HCT116 (cell line): ENCODE data around the gene HAND1. TPM values are rescaled to one million over a fixed set of nuclear protein-coding genes. Genes with fewer than 3 reads are reported as not detected.
"Not testable (repeated sequence)": the region's sequence is repeated elsewhere in the genome, so short reads cannot be mapped to it uniquely, and the experiment has no call there.

Source experiments
- ATAC-seq: fragments of 200-7000 bp; cut with Tn5 transposase; 2 replicates; pipeline ENCODE4 v1.9.1; 2020; ENCODE audit warnings: mild to moderate bottlenecking, moderate library complexity
- BruUV-seq: library from RNA; stranded (reverse); fragments of 400-500 nt; replicated peaks from 2 replicates; lab custom pipeline; 2021; lab: Mats Ljungman, UMichigan
- CTCF ChIA-PET: fragments of 300-600 bp; sonication (Branson Sonifier 250); formaldehyde crosslinking; loops from one replicate; lab custom pipeline; 2021; ENCODE audit warnings: antibody characterized with exemption; lab: Charles Lee
- POLR2A ChIA-PET: fragments of 300-600, 350-600 bp; sonication (Branson Sonifier 250); formaldehyde crosslinking; loops from one replicate; lab custom pipeline; 2021; ENCODE audit warnings: antibody characterized with exemption; lab: Charles Lee
- RAD21 ChIA-PET, 2 experiments: fragments of 300-600 bp; sonication (Branson Sonifier 250); formaldehyde crosslinking; loops; one replicate each; lab custom pipeline; 2023; ENCODE audit warnings: low total read pairs in 2 of 2; ENCODE audit not compliant: uncharacterized antibody in 2 of 2, unreplicated experiment in 2 of 2, low non-redundant PET in 1 of 2; lab: Charles Lee
- DNase-seq: peaks from one replicate; pipeline ENCODE4 v3.0.0-alpha.2; 2010; ENCODE audit warnings: low read depth, low spot score
- H2AFZ ChIP-seq: fragments of 200-600 bp; shearing (Covaris generic), sonication (generic); 2 replicates; pipeline ENCODE4 v1.6.1; 2017; ENCODE audit warnings: low read depth, mixed run types, mixed read lengths, antibody characterized with exemption, low read length; ENCODE audit not compliant: poor library complexity, severe bottlenecking
- H3K27ac ChIP-seq: 2 replicates; pipeline ENCODE4 v1.5.1; 2012; ENCODE audit warnings: low read depth, low read length
- H3K27me3 ChIP-seq: fragments of 200-600 bp; sonication (generic); 2 replicates; pipeline ENCODE4 v1.6.1; 2016; ENCODE audit warnings: mixed run types, low read length, mixed read lengths; ENCODE audit not compliant: insufficient read depth
- H3K36me3 ChIP-seq, 2 experiments: fragments of 200-500 bp in 1 of 2; fragments of 200-600 bp in 1 of 2; sonication (Bioruptor generic) in 1 of 2; sonication (generic) in 1 of 2; 2 replicates each; pipeline versions ENCODE4 v1.5.1 to v1.6.1; 2014 to 2016; ENCODE audit warnings: low read length in 2 of 2, inconsistent platforms in 1 of 2, mixed read lengths in 1 of 2, mixed run types in 1 of 2; ENCODE audit not compliant: insufficient read depth in 2 of 2, control insufficient read depth in 1 of 2
- H3K4me1 ChIP-seq, 2 experiments: fragments of 200-600 bp in 1 of 2; sonication (generic) in 1 of 2; 2 replicates each; pipeline versions ENCODE4 v1.5.1 to v1.6.1; 2012 to 2017; ENCODE audit warnings: low read length in 2 of 2, inconsistent platforms in 1 of 2, mild to moderate bottlenecking in 1 of 2, mixed read lengths in 1 of 2, mixed run types in 1 of 2, moderate library complexity in 1 of 2; ENCODE audit not compliant: insufficient read depth in 2 of 2, control insufficient read depth in 1 of 2
- H3K4me2 ChIP-seq: fragments of 200-600 bp; sonication (generic); 2 replicates; pipeline ENCODE4 v1.6.1; 2017; ENCODE audit warnings: mixed run types, low read length, mixed read lengths
- H3K4me3 ChIP-seq, 2 experiments: fragments of 200-600 bp in 1 of 2; sonication (generic) in 1 of 2; replicated peaks in 1 of 2; 2 replicates each; pipeline ENCODE4 v1.5.1; 2011 to 2016; ENCODE audit warnings: low read length in 2 of 2, control low read depth in 1 of 2, low read depth in 1 of 2, mild to moderate bottlenecking in 1 of 2, mixed read lengths in 1 of 2, mixed run types in 1 of 2
- H3K79me2 ChIP-seq: fragments of 200-600 bp; sonication (generic); 2 replicates; pipeline ENCODE4 v1.6.1; 2017; ENCODE audit warnings: mild to moderate bottlenecking, mixed run types, low read length, moderate library complexity, mixed read lengths; ENCODE audit not compliant: insufficient read depth
- H3K9ac ChIP-seq: fragments of 200-600 bp; sonication (generic); 2 replicates; pipeline ENCODE4 v1.6.1; 2016; ENCODE audit warnings: low read length, mixed read lengths
- H3K9me2 ChIP-seq: fragments of 200-600 bp; sonication (generic), shearing (Covaris generic); 2 replicates; pipeline ENCODE4 v1.6.1; 2017; ENCODE audit warnings: mixed run types, mild to moderate bottlenecking, moderate library complexity; ENCODE audit not compliant: insufficient read depth
- H3K9me3 ChIP-seq, 2 experiments: fragments of 200-500 bp in 1 of 2; fragments of 200-600 bp in 1 of 2; sonication (Bioruptor generic) in 1 of 2; sonication (generic) in 1 of 2; 2 replicates each; pipeline ENCODE4 v1.6.1; 2014 to 2017; ENCODE audit warnings: low read length in 2 of 2, mixed read lengths in 2 of 2, inconsistent platforms in 1 of 2, low read depth in 1 of 2, mild to moderate bottlenecking in 1 of 2, mixed run types in 1 of 2, moderate library complexity in 1 of 2; ENCODE audit not compliant: control insufficient read depth in 1 of 2, insufficient read depth in 1 of 2
- H4K20me1 ChIP-seq: fragments of 200-600 bp; sonication (generic), shearing (Covaris generic); 2 replicates; pipeline ENCODE4 v1.6.1; 2017; ENCODE audit warnings: mixed run types, mild to moderate bottlenecking, moderate library complexity; ENCODE audit not compliant: insufficient read depth
- CEBPB ChIP-seq: IDR thresholded peaks from 2 replicates; pipeline ENCODE4 v1.6.1; 2012; ENCODE audit warnings: low read depth
- EZH2phosphoT487 ChIP-seq: fragments of 200-600 bp; IDR thresholded peaks from 2 replicates; pipeline ENCODE4 v1.6.1; 2018; ENCODE audit warnings: antibody characterized with exemption, borderline replicate concordance
- RAD21 ChIP-seq: IDR thresholded peaks from 2 replicates; pipeline ENCODE4 v1.6.1; 2012; ENCODE audit warnings: low read depth, mild to moderate bottlenecking
- SRF ChIP-seq: IDR thresholded peaks from 2 replicates; pipeline ENCODE4 v1.6.1; 2012; ENCODE audit warnings: low read depth
- YY1 ChIP-seq: IDR thresholded peaks from 2 replicates; pipeline ENCODE4 v1.6.1; 2011; ENCODE audit warnings: low read length, low read depth, moderate library complexity, mild to moderate bottlenecking; ENCODE audit not compliant: insufficient replicate concordance; ENCODE audit errors: extremely low read depth
- intact Hi-C: fragments of 100-400 bp; cut with micrococcal nuclease; formaldehyde crosslinking; loops from 2 replicates; pipeline ENCODE4 v1.10.0; 2022
- total RNA-seq: library from RNA; stranded (reverse); gene quantifications from one replicate; pipeline ENCODE4 v1.2.1, GENCODE V29; 2021; ENCODE audit not compliant: unreplicated experiment
- TF ChIP-seq, protein P1 (sequence below): IDR thresholded peaks from 2 replicates; pipeline ENCODE4 v1.6.1; 2011; ENCODE audit warnings: mild to moderate bottlenecking, low read length, moderate library complexity; ENCODE audit not compliant: insufficient replicate concordance; ENCODE audit errors: extremely low read depth
- TF ChIP-seq, protein P2 (sequence below): IDR thresholded peaks from 2 replicates; pipeline ENCODE4 v1.6.1; 2012

HAND1 gene
- total RNA-seq, 1 experiment from 2014 or later: not detected

DNA sequence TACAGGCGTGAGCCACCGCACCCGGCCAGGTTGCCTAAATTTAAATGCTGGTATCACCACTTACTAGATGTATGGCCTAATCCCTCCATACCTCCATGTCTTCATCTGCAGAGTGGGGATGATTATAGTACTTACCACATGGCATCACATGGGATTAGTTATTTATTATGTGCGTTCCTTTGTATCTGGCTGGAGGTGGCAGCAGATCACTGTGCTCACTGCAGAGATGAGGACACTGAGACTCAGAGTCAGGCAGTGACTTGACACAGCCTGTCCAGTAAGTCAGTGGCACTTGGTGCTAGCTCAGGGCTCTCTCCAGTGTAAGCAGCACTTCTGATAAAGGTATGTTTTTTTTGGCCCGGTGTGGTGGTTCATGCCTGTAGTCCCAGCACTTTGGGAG, 38.4 kb upstream of the HAND1 start:
- Histone ChIP-seq H3K79me2 (no peaks in the 10 kb centered on the region), H3K4me1 (peaks cover 5 to 17% of the 10 kb centered on the region in 2 experiments; a peak in 3 of 4 replicates), H4K20me1 (no peaks in the 10 kb centered on the region), H3K9ac (no peak overlapping the region), H3K36me3 (no peaks in the 10 kb centered on the region), H3K4me3 (no peak overlapping the region), H2AFZ (no peak overlapping the region), H3K9me3 (no peaks in the 10 kb centered on the region), H3K27me3 (no peaks in the 10 kb centered on the region), H3K27ac (no peak overlapping the region), H3K4me2 (no peak overlapping the region), H3K9me2 (no peaks in the 10 kb centered on the region)
- TF ChIP-seq EZH2phosphoT487 (no peak), SRF (no peak), RAD21 (peak; percentile 33; the same call in 1 of the 2 replicates)
- RAD21 ChIA-PET: no interaction called here
- no peak for ATAC-seq
- CTCF ChIA-PET: no interaction called here
- POLR2A ChIA-PET: no interaction called here
- intact Hi-C loops: no loop called here
- BruUV-seq: no TSS peak
- DNase-seq: no peak

DNA sequence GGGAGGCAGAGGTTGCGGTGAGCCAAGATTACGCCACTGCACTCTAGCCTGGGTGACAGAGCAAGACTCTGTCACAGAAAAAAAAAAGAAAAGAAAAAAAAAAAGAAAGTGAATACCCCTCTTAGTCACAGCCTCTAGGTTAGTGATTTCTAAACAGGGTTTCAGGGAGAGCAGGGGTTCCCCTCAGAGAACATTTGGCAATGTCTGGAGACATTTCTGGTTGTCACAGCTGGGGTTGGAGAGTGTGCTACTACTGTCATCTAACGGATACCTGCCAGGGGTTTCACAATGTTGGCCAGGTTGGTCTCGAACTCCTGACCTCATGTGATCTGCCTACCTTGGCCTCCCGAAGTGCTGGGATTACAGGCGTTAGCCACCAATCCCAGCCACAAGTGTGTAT, 37.5 kb upstream of the HAND1 start:
- not testable (repeated sequence) for ATAC-seq

GRCh38 chr5:154514331-154514730, 36.3 kb upstream of the HAND1 start:
- Histone ChIP-seq H3K27me3 (no peaks in the 10 kb centered on the region), H3K9me3 (no peaks in the 10 kb centered on the region), H3K4me2 (no peak overlapping the region), H3K4me3 (no peak overlapping the region), H4K20me1 (no peaks in the 10 kb centered on the region), H3K36me3 (no peaks in the 10 kb centered on the region), H3K9me2 (no peaks in the 10 kb centered on the region), H2AFZ (no peak overlapping the region), H3K4me1 (0 out of 4 replicates have a peak, but pooled peaks cover 0 to 2% of the 10 kb centered on the region in 2 experiments), H3K79me2 (no peaks in the 10 kb centered on the region), H3K27ac (no peak overlapping the region), H3K9ac (no peak overlapping the region)
- DNase-seq: no peak
- intact Hi-C loops: no loop called here
- BruUV-seq: no TSS peak
- no peak for ATAC-seq
- CTCF ChIA-PET: no interaction called here
- RAD21 ChIA-PET: no interaction called here
- POLR2A ChIA-PET: no interaction called here
- no peak for TF ChIP-seq YY1
- TF ChIP-seq, protein P1, sequence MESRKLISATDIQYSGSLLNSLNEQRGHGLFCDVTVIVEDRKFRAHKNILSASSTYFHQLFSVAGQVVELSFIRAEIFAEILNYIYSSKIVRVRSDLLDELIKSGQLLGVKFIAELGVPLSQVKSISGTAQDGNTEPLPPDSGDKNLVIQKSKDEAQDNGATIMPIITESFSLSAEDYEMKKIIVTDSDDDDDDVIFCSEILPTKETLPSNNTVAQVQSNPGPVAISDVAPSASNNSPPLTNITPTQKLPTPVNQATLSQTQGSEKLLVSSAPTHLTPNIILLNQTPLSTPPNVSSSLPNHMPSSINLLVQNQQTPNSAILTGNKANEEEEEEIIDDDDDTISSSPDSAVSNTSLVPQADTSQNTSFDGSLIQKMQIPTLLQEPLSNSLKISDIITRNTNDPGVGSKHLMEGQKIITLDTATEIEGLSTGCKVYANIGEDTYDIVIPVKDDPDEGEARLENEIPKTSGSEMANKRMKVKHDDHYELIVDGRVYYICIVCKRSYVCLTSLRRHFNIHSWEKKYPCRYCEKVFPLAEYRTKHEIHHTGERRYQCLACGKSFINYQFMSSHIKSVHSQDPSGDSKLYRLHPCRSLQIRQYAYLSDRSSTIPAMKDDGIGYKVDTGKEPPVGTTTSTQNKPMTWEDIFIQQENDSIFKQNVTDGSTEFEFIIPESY: no peak
- TF ChIP-seq, protein P2, sequence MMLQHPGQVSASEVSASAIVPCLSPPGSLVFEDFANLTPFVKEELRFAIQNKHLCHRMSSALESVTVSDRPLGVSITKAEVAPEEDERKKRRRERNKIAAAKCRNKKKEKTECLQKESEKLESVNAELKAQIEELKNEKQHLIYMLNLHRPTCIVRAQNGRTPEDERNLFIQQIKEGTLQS: no peak
- no peak for TF ChIP-seq CEBPB

More for the DNA sequence above, 37.5 kb upstream of the HAND1 start:
- H3K9me3 ChIP-seq, H3K27ac ChIP-seq, H4K20me1 ChIP-seq, H3K9me2 ChIP-seq, BruUV-seq, DNase-seq, H3K4me2 ChIP-seq, H2AFZ ChIP-seq, H3K4me1 ChIP-seq, intact Hi-C loops, CTCF ChIA-PET, H3K9ac ChIP-seq, H3K27me3 ChIP-seq, H3K36me3 ChIP-seq, H3K79me2 ChIP-seq, RAD21 ChIA-PET, H3K4me3 ChIP-seq, POLR2A ChIA-PET: not testable (repeated sequence)
